KBM-7 (cell line): Measurements from ENCODE around the gene RABGAP1L.
"Not testable (repeated sequence)": the region's sequence is repeated elsewhere in the genome, so short reads cannot be mapped to it uniquely, and the experiment has no call there.

ENCODE experiments used
- DNase-seq: peaks from one replicate; pipeline ENCODE4 v3.0.0-alpha.2; 2015
- in situ Hi-C: fragments of 300-500 bp; cut with MboI; formaldehyde crosslinking; loops from 2 replicates; pipeline ENCODE4 v1.14.3; 2020; ENCODE audit warnings: low sequenced_read_pairs, low pct_unique_long_range_greater_than_20kb, mixed read lengths

Gene RABGAP1L

GRCh38 chr1:174892016-174892415, 732.7 kb downstream of the RABGAP1L start:
- in situ Hi-C loops = no loop called here
- DNase-seq = no peak

GRCh38 chr1:174894117-174894762, 734.9 kb downstream of the RABGAP1L start:
- DNase-seq = no peak
- in situ Hi-C loops = no loop called here

- in situ Hi-C loops = not testable (repeated sequence)
Observed at GRCh38 chr1:174895610-174896009, 736.3 kb downstream of the RABGAP1L start.

GRCh38 chr1:174898102-174898797, 738.9 kb downstream of the RABGAP1L start:
- in situ Hi-C loops = no loop called here
- no peak for DNase-seq

More at GRCh38 chr1:174895610-174896009, 736.3 kb downstream of the RABGAP1L start:
- not testable (repeated sequence) for DNase-seq

- in situ Hi-C loops = no loop called here
Observed at GRCh38 chr1:174900317-174900716, 741.0 kb downstream of the RABGAP1L start.

GRCh38 chr1:174902531-174903099, 743.3 kb downstream of the RABGAP1L start:
- no peak for DNase-seq
- in situ Hi-C loops = no loop called here

More at GRCh38 chr1:174900317-174900716, 741.0 kb downstream of the RABGAP1L start:
- DNase-seq = no peak

GRCh38 chr1:174911606-174912005, 752.3 kb downstream of the RABGAP1L start:
- in situ Hi-C loops = no loop called here
- DNase-seq = no peak

- in situ Hi-C loops = no loop called here
- DNase-seq = no peak
Observed at GRCh38 chr1:174912264-174912663, 752.9 kb downstream of the RABGAP1L start.

- DNase-seq = no peak
- in situ Hi-C loops = no loop called here
Observed at GRCh38 chr1:174913225-174913903, 754.0 kb downstream of the RABGAP1L start.

GRCh38 chr1:174914991-174915390, 755.7 kb downstream of the RABGAP1L start:
- DNase-seq = no peak
- in situ Hi-C loops = no loop called here

- in situ Hi-C loops = no loop called here
- DNase-seq = no peak
Observed at GRCh38 chr1:174916846-174917245, 757.5 kb downstream of the RABGAP1L start.

- DNase-seq = no peak
- in situ Hi-C loops = no loop called here
Observed at GRCh38 chr1:174920093-174920492, 760.8 kb downstream of the RABGAP1L start.

- in situ Hi-C loops = no loop called here
- DNase-seq = no peak
Observed at GRCh38 chr1:174922121-174922520, 762.8 kb downstream of the RABGAP1L start.

GRCh38 chr1:174923820-174924219, 764.5 kb downstream of the RABGAP1L start:
- DNase-seq = no peak
- in situ Hi-C loops = no loop called here

- in situ Hi-C loops = no loop called here
Observed at GRCh38 chr1:174928541-174928940, 769.2 kb downstream of the RABGAP1L start.

GRCh38 chr1:174931214-174931613, 771.9 kb downstream of the RABGAP1L start:
- in situ Hi-C loops = no loop called here
- DNase-seq = no peak

More at GRCh38 chr1:174928541-174928940, 769.2 kb downstream of the RABGAP1L start:
- DNase-seq = no peak

- in situ Hi-C loops = no loop called here
- no peak for DNase-seq
Observed at GRCh38 chr1:174932587-174932986, 773.3 kb downstream of the RABGAP1L start.

- in situ Hi-C loops = no loop called here
- DNase-seq = no peak
Observed at GRCh38 chr1:174935961-174936727, 776.8 kb downstream of the RABGAP1L start.
